NB4 (cell line): ENCODE measurements around the gene C4BPA.

Experiments used
- MYC ChIP-seq: IDR thresholded peaks from 2 replicates; pipeline ENCODE4 v1.6.1; 2011; ENCODE audit warnings: low read depth, low read length
- POLR2A ChIP-seq: IDR thresholded peaks from 2 replicates; pipeline ENCODE4 v1.6.1; 2011; ENCODE audit warnings: mild to moderate bottlenecking; ENCODE audit not compliant: insufficient read length; ENCODE audit errors: extremely low read depth
- TF ChIP-seq, protein P1 (sequence below): IDR thresholded peaks from one replicate; pipeline ENCODE4 v1.5.1; 2012; ENCODE audit warnings: low read depth, low read length

DNA sequence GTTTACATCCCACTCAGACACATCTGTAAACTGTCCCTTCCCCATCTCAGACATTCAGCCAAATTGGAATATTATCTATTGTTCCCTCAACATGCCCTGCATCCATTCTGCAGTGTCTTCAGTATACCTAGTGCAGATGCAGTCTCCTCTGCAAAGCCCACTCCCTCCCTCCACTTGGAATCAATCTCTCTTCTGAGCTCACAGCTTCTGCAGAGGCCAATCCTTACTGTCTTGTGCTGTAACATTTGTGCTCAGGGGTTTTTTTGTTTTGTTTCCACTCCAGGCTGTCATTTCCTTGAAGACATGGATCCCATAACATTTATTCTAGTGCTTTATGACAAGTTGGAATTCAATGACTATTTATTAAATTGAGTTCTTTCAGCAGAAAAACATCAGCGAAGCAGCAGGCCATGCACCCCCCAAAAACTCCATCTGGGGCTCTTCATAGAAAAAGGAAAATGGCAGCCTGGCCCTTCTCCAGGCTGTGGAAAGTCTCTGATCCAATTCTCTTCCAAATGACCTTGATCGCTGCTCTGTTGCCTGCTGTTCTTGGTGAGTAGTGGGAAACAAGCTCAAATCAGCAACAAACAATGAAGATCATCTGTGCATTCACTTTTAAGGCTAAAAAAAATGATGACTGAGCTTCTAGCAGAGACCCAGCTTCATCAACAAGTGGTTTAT is 8.7 kb downstream of the C4BPA start:
- TF ChIP-seq, protein P1, sequence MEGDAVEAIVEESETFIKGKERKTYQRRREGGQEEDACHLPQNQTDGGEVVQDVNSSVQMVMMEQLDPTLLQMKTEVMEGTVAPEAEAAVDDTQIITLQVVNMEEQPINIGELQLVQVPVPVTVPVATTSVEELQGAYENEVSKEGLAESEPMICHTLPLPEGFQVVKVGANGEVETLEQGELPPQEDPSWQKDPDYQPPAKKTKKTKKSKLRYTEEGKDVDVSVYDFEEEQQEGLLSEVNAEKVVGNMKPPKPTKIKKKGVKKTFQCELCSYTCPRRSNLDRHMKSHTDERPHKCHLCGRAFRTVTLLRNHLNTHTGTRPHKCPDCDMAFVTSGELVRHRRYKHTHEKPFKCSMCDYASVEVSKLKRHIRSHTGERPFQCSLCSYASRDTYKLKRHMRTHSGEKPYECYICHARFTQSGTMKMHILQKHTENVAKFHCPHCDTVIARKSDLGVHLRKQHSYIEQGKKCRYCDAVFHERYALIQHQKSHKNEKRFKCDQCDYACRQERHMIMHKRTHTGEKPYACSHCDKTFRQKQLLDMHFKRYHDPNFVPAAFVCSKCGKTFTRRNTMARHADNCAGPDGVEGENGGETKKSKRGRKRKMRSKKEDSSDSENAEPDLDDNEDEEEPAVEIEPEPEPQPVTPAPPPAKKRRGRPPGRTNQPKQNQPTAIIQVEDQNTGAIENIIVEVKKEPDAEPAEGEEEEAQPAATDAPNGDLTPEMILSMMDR: no peak
- TF ChIP-seq POLR2A: no peak
- no peak for TF ChIP-seq MYC
